Measurements from ENCODE around the gene FANCM.

DNA sequence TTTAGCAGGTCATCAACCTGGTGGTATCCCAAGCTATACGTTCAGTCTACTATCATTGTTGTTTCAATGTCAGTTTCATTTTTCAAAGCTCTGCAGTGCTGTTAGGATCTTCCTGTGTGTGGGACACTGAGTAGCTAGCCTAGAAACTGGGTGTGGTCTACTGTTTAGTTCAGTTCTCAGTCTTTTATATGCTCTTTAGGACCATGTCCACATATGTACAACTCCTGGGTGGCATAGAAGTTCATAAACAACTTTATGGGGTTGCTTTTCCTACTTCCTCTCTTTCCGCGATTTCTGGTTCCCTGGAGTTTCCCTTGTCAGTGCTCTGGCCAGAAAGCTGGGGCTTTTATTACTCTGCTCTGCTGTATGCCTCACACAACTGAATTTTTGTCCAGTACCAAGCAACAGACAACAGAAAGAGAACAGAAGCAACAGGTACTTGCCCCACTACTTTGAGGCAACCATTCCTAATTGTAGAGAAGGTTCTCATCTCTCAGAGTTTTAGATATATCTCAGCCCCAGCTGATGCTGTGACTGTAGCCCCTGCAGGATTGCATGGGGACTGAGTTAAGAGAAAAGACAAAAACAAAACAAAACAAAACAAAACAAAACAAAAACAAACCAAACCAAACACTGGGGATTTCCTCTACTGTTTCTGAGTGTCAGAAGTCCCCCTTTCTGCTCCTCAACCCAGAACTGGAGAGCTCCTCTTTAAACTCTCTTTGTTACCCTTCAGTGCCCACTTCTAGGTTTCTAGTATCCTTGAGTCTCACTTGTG, 86.9 kb downstream of the FANCM start:
- no peak for TF ChIP-seq POLR2A (IDR thresholded peaks at IDR 0.05)
- TF ChIP-seq, protein P1, sequence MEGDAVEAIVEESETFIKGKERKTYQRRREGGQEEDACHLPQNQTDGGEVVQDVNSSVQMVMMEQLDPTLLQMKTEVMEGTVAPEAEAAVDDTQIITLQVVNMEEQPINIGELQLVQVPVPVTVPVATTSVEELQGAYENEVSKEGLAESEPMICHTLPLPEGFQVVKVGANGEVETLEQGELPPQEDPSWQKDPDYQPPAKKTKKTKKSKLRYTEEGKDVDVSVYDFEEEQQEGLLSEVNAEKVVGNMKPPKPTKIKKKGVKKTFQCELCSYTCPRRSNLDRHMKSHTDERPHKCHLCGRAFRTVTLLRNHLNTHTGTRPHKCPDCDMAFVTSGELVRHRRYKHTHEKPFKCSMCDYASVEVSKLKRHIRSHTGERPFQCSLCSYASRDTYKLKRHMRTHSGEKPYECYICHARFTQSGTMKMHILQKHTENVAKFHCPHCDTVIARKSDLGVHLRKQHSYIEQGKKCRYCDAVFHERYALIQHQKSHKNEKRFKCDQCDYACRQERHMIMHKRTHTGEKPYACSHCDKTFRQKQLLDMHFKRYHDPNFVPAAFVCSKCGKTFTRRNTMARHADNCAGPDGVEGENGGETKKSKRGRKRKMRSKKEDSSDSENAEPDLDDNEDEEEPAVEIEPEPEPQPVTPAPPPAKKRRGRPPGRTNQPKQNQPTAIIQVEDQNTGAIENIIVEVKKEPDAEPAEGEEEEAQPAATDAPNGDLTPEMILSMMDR (IDR thresholded peaks at IDR 0.05) = no peak
